GM10266 (cell line): Measurements from ENCODE around the gene FNDC10.

Experiments used
- DNase-seq: peaks from one replicate; pipeline ENCODE4 v3.0.0; 2012; ENCODE audit errors: extremely low spot score
- TF ChIP-seq, protein P1 (sequence below): IDR thresholded peaks from 2 replicates; pipeline ENCODE4 v1.5.1; 2012; ENCODE audit warnings: mild to moderate bottlenecking, low read depth; ENCODE audit not compliant: control insufficient read depth, insufficient read depth; ENCODE audit errors: missing control alignments

The FNDC10 gene

GRCh38 chr1:1565340-1565739 lies 34.6 kb downstream of the FNDC10 start:
- TF ChIP-seq, protein P1, sequence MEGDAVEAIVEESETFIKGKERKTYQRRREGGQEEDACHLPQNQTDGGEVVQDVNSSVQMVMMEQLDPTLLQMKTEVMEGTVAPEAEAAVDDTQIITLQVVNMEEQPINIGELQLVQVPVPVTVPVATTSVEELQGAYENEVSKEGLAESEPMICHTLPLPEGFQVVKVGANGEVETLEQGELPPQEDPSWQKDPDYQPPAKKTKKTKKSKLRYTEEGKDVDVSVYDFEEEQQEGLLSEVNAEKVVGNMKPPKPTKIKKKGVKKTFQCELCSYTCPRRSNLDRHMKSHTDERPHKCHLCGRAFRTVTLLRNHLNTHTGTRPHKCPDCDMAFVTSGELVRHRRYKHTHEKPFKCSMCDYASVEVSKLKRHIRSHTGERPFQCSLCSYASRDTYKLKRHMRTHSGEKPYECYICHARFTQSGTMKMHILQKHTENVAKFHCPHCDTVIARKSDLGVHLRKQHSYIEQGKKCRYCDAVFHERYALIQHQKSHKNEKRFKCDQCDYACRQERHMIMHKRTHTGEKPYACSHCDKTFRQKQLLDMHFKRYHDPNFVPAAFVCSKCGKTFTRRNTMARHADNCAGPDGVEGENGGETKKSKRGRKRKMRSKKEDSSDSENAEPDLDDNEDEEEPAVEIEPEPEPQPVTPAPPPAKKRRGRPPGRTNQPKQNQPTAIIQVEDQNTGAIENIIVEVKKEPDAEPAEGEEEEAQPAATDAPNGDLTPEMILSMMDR, result no peak
- no peak for DNase-seq

DNA sequence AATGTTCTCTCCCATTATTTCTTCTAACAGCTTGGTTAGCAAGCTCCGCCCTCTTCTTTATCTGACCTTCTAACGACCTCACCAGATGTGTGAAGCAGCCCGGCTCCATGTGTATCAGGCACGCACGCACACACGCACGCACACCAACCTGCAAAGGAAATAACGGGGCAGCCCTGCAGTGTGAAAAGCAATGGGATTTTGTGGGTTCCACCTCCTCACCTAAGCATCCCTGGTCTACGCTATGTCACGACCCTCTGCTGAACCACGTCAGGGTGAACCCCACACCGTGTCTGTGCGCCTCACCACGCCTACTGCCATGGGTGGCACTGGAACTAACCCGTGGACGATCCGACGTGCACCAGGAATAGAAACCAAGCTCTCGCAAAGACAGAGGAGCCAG lies 35.7 kb downstream of the FNDC10 start:
- TF ChIP-seq, protein P1, result no peak
- DNase-seq, result no peak

- no peak for DNase-seq
- TF ChIP-seq, protein P1, result no peak
Observed at GRCh38 chr1:1563688-1564087, 36.2 kb downstream of the FNDC10 start.

DNA sequence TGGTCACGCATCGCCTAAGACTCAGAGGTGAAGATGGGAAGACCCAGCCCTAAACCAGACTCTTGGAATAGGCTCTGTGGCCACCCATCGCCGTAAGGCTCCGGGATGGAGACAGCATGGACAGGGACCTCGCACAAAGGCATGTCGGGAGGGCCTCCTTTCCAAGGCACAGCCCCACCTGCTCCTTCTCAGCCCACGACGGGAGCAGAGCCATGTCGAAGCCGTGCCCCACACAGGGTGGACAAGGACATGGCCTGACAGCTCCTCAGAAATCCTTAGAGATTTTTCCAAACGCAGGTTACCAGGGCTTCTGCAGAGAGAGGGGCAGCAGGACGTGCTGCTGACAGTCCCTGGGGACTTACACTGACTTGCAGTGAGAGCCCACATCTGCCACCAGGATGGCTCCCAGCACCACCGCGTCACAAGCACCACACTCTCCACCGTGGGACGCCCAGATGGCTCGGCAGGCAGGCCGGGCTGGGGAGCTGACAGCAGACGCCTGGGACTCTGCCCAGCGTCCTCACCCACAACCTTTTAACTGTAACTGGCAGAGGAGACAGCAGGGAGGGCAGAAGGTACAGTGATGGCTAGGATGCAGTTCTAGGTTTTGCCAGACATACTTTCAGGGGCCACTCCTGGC lies 37.3 kb downstream of the FNDC10 start:
- no peak for DNase-seq
- TF ChIP-seq, protein P1, result no peak

DNA sequence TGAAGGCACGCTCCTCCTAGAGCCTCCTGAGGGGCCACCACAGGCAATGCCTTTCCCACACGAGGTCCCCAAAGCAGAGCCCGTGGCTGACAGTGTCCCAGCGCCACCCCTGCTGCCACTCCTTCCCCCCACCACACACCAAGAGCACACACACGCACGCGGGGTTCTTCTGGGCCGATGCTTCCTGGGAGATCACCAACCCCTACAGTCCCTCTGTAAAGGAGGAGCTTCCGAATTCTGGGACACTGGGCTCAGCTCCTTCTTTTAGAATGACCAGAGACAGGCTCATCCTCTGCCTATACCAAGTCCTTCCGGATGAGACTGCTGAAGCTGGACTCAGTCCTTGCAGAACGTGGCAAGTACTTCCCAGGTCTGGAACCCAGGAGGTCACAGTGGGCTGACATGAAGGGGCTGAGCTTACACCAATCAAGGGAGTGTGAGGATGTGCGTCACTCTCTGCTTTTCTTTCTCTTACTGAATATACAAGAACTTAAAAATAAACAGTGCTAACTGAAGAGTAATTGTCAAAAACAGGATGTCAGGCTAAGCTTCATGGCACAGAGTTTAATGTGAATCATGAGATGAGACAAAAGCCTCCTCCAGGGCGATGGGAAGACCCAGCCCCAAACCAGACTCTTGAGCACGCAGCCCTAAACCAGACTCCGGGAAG lies 38.0 kb downstream of the FNDC10 start:
- TF ChIP-seq, protein P1, result no peak
- DNase-seq, result no peak

GRCh38 chr1:1560178-1560577 lies 39.8 kb downstream of the FNDC10 start:
- DNase-seq, result no peak

DNA sequence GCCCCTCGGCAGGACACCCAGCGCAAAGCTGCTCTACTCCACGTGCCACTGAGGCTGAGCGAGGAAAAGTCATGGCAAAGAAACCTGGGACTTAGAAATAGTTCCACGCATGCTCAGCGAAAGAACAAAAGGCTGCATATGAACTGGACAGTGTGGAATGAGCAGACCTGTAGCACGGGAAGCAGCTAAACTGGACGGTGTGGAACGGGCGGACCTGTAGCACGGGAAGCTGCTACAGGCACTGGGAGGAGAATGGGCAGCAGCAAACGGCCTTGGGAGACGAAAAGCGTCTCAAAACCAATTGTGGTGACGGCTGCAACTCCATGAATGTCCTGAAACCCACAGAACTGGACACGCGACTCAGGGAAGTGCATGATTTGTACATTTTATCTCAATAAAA lies 40.9 kb downstream of the FNDC10 start:
- DNase-seq, result no peak
- TF ChIP-seq, protein P1, result no peak

More at GRCh38 chr1:1560178-1560577, 39.8 kb downstream of the FNDC10 start:
- TF ChIP-seq, protein P1, result no peak
